ENCODE data around the gene YY2.

GRCh38 chrX:21811832-21812231 lies 44.0 kb upstream of the YY2 start:
- TF ChIP-seq CTCF (IDR thresholded peaks at IDR 0.05) (no peak), POLR2A (IDR thresholded peaks at IDR 0.05) (no peak)

Measured in ovary (tissue), 3 donors.